Muscle of back (tissue), 11 donors: ENCODE results near the gene FBXW8. TPM values are rescaled to one million over a fixed set of nuclear protein-coding genes. Genes with fewer than 3 reads are reported as not detected.

Experiments used
- DNase-seq, 3 donors: peaks; one replicate each; pipeline versions ENCODE4 v3.0.0 to v3.0.0-alpha.2; 2013
- polyA plus RNA-seq, 10 donors: library from polyadenylated mRNA; unstranded; fragments of 120-200 nt; gene quantifications; one replicate each; pipeline ENCODE4 v1.2.1, GENCODE V29; 2013; ENCODE audit not compliant: insufficient read length in 10 of 10

The FBXW8 gene
- polyA plus RNA-seq, 10 donors, result 10.4 to 16.9 (median 14.1) TPM

DNA sequence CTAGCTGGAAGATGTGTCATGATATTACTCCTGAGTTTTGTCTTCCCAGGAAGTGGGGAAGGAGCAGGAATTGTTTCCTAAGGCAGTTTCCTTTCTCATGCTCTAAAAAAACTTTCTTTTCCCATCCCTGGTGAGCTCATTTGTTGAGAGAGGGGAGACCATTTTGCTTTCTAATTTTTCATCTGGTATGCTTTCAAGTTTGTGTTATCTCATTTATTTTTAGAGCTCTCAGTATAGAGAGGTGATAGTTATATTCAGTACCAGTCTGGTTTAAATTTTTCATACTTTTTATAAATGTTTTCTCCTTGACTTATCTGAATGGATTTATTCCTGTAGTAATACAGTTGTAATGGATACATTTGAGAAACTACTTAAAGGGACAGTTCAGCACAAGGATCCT is 79.6 kb downstream of the FBXW8 start:
- no peak for DNase-seq

GRCh38 chr12:116990971-116991966 is 80.5 kb downstream of the FBXW8 start:
- DNase-seq, result no peak

GRCh38 chr12:116996093-116996492 is 85.3 kb downstream of the FBXW8 start:
- peak; percentile 51 to 78 (median 73) for DNase-seq

DNA sequence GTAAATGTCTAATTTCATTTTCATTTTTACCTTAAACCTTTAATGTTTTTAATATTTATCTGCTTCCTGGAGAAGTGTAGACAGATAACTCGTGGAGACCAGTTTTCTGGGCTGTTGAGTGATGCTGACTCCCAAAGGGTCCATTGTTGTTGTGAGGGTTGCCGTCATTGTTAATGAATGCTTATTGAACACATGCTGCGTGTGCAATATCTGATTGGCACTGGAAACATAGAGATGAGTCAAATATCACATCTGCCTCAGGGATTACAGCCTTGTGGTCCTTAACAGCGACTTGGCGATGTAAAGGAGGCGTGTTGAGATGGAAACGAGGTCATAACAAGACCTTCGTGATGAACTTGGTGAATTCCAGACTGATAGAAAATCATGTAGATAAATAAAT is 85.9 kb downstream of the FBXW8 start:
- DNase-seq, result peak; percentile 37 to 60 (median 44)

GRCh38 chr12:116999066-116999465 is 88.3 kb downstream of the FBXW8 start:
- DNase-seq, result no peak

DNA sequence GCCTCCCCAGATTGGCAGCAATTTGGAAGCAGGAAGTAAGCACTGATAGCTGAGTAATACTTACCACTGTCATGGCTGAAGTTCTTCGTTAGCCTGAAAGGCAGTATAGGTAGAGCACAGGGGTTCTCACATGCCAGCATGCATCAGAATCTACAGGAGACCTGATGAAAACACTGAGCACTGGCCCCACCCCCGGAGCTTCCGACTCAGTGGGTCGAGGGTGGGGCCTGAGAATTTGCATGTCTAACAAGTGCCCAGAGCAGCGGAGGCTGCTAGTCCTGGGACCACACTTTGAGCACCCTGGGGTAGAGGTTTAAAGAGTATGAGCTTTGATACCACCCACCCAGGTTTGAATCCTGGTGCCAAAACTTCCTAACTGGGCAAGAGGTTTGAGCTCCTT is 89.6 kb downstream of the FBXW8 start:
- DNase-seq, result no peak

GRCh38 chr12:117002051-117002817 is 91.5 kb downstream of the FBXW8 start:
- peak in 2 of 3 donors; percentile 37 to 64 for DNase-seq

GRCh38 chr12:117003883-117004404 is 93.2 kb downstream of the FBXW8 start:
- DNase-seq, result no peak

GRCh38 chr12:117005417-117006046 is 94.8 kb downstream of the FBXW8 start:
- no peak for DNase-seq

DNA sequence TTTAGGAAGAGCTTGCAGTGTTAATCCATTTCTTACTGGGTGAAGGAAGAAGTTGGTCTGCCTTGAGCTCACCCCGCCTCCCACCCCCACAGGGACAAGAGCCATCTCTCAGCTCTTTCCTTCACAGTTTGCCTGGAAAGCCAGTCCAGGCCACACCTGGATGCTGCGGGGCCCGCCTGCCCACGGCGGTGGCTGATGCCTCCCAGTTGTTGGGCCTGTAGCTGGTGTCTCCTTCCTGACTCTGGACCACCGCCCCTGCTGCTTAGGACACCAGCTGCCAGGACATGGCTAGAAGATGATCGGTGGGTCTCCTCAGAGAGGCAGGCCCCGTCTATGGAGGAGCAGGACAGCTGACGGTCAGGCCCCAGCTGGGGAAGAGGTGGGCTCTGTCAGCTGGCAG is 95.6 kb downstream of the FBXW8 start:
- no peak for DNase-seq

- no peak for DNase-seq
These were observed 96.8 kb downstream of the FBXW8 start for GRCh38 chr12:117007577-117007976.

GRCh38 chr12:117009759-117010158 is 99.0 kb downstream of the FBXW8 start:
- no peak for DNase-seq

DNA sequence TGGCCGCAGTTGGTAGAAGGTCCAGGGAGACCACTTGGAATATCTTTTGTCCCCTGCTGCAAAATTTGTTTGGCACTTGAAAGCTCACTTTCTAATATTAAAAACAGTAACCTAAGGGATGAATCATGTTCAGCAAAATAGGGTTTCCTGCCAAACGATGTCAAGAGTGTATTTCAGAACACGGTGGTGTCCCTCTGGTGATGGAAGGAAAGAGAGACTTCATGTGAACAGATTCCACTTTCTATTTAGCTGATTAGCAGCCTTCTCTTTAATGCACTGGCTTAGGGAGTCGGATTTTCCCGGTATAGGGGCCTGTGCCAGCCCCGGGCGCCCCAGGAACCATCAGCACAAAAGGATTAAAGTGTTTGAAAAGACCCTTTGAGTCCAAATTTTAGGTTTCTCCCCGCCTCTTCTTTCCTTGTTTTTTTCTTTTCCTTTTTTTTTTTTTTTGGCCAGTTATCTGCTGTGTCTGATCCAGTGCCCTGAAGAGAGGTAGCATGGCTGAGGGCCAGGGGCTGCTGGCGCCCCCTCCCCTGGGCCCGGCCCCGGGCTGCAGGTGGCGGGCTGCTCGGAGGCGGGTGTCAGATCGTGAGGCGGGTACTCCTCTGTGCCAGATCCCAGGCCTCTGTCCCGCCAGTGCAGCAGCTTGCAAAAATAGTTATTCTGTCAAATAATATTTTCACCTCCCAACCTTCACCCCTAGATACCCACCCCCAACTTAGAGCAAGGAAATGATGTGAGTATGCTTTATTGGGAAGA is 100.1 kb downstream of the FBXW8 start:
- DNase-seq, result peak in 2 of 3 donors; percentile 31 to 48

DNA sequence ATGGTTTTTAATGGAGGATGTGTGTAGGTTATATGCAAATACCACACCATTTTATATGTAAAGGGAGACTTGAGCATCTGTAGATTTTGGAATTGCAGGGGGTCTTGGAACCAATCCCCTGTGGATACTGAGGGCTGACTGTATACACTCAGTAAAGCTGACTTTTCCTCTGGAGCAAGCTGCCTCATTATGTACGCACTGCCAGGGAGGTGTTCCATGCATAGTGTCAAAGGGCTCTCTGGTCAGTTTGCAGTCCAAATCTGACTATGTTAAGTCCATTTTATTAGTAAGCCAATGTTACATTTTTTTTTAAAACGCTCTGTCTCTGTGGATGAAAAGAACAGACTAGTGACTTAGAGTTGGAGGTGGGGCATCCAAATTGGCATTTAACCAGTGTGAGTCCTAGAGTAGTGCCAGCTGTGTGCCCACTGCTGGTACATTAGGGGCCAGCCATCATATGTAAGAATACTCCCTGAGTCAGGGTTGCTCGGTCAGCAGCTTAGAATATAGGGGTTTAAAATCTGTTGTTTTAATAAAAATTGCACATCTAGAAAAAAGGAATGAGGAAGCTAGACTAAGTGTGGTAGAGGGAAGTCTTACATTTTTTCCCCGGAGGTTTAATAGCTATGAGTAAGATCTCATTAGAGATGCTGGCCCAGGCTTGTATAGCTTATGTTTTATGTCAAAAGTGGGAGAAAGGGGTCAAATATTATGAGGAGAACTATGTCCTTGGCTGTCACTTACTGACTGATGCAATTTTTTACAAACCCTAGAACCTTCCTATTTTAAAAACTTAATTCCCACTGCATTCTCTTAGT is 101.4 kb downstream of the FBXW8 start:
- DNase-seq, result no peak

DNA sequence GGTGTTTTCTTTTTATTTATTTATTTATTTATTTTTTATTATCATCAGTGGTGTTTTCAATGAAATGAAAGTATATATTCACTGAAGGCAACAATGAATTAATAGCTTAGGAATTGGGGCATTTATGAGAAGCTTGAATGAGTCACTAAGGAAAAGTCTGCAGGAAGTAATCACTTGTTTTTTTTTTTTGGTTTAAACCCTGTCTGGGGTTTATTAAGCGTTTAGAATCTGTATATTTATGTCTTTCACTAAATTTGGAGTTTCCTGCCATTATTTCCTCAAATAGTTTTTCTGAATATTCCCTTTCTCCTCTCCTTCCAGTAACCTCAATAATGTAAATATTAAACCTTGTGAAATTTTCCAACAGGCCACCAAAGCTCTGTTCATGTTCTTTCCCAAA is 103.0 kb downstream of the FBXW8 start:
- no peak for DNase-seq

- no peak for DNase-seq
These were observed 103.7 kb downstream of the FBXW8 start for GRCh38 chr12:117014342-117014887.

GRCh38 chr12:117015811-117016210 is 105.1 kb downstream of the FBXW8 start:
- no peak for DNase-seq

- no peak for DNase-seq
These were observed 107.1 kb downstream of the FBXW8 start for GRCh38 chr12:117017807-117018206.

GRCh38 chr12:117018276-117018675 is 107.5 kb downstream of the FBXW8 start:
- no peak for DNase-seq

DNA sequence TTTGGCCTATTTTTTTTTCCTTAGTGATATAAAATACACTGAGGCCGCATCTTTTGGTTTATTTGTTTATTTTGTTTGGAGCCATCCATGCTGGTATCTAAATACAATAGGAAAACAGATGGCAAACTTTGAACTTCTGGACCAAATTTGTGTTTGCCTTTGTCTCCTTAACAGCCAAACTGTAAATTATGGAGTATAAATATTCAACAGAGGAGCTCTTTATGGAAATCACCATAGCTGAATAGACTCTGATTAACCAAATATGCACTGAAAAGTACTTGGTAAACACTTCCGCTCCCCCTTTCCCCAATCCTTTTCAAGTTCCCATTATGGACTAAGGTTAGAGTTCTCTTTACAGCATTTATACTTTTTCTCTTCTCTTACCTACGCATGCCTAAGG is 107.9 kb downstream of the FBXW8 start:
- DNase-seq, result no peak
